NCI-H526 treated with DMSO at 0.1 percent for 48 hours (cell line): ENCODE data around the gene AMZ2.
"Not testable (repeated sequence)": the region's sequence is repeated elsewhere in the genome, so short reads cannot be mapped to it uniquely, and the experiment has no call there.

Source experiments
- DNase-seq: peaks from one replicate; lab custom pipeline; 2025; lab: John Stamatoyannopoulos, UW

The AMZ2 gene, protein sequence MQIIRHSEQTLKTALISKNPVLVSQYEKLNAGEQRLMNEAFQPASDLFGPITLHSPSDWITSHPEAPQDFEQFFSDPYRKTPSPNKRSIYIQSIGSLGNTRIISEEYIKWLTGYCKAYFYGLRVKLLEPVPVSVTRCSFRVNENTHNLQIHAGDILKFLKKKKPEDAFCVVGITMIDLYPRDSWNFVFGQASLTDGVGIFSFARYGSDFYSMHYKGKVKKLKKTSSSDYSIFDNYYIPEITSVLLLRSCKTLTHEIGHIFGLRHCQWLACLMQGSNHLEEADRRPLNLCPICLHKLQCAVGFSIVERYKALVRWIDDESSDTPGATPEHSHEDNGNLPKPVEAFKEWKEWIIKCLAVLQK

DNA sequence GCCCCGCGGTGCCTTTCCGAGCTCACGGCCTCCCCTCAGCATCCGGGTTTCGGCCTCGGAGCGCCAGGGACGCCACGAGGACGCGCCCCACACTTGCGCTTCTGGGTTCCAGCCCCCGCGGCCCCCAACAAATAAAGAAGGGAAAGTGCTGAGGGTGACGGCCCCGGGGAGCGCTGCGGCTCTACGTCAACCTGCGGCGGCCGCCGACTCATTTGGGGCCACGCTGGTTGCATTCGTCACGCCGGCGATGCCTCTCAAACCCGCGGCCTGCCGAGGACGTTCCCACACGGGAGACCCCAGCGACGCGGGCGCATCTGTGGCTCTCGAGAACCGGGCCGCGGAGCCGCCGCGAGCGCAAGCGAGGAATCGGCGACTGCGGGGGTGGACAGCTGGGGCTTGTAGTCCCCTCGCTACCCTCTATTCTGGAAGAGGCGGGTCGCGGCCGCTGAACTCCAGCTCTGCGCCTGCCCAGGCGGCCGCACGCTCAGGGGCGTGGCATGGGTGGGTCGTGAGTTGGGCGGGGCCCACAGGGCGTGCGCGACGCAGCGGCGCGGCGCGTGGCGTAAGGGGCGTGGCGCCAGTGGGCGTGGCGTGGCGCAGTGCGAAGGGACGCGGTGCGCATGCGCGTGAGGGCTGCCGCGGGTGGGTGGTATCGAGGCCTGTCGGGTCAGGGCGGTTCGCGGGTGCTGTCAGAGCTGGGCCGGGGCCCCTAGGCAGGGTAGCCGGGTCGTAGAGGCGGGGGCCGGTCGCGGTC lies at the start of gene AMZ2:
Gene AMZ2 (plus strand): TSS at position 599 of the 754 bp plus-strand sequence. CDS start 2,145 bp downstream, outside the sequence.
- DNase-seq: peak; percentile 66

DNA sequence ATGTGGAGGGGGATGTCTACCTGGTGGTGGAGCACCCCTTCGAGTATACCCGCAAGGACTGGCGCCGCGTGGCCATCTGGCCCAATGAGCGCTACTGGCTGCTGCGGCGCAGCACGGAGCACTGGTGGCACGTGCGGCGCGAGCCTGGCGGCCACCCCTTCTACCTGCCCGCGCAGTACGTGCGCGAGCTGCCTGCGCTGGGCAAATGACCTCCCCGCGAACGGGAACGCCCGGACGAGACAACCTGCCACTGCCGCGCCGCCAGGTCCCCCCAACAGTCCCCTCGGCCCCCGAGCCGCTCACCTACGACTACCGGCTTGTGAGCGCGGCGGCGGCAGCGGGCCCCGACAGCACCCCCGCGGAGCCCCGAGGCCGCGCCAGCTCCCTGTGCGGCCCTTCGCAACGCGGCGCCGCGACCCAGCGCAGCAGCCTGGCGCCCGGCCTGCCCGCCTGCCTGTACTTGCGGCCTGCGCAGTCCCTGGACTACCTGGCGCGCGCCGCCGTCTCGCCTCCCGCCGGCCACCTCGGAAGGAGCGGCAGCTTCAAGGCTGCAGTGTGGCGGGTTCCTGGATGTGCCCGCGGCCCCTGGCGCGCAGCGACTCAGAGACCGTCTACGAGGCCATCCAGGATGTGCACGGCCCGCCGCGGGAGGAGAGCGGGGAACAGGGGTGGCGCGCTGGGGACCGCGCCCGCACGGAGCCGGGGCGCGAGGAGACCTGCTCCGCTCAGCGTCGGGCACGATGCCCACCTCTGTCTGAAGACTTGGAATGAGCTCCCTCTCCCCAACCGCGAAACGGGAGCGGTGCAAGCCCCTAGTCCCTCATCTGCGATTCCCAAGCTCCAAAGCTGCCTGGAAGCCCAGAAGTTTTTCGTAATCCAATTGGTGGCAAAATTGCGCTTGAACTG lies 48.7 kb upstream of the AMZ2 start:
- peak; percentile 12 for DNase-seq

DNA sequence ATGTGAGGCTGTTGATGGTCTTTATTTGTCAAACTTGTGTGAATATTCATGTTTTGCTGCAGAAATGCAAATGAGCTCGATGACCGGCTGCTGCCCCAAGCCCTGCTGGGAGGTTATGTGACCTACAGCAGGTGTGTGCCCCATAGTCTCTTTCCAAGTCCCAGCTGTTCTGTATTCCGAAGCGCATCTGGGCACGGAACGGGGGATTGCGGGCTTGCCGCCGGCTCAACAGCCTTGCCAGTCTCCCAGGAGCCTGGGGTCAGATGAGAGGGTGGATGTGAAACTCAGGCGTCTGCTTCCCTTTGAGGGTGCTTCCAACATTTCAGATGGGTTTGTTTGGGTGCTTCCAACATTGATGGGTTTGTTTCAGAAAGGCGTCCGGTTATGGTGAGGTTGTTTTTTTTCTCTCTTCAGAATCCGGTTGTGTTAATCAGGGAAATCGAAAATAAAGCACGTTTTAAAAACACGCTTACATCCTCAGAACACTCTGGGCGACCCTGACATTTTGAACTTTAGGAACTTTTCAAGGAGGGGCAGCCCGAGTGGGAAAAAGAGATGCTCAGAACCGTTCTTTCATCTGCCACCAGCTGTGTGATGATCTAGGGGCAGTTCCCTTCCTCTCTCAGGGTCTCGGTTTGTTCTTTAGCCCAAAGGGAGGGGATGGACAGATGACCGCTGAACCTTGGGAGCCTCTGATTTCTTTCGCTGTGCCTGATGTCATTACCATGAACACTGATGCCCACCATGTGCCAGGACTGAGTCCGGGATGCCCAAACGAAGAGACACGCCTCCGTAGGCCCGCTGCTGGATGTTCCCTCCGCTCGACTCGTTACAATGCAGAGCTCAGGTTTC lies 47.8 kb upstream of the AMZ2 start:
- no peak for DNase-seq

DNA sequence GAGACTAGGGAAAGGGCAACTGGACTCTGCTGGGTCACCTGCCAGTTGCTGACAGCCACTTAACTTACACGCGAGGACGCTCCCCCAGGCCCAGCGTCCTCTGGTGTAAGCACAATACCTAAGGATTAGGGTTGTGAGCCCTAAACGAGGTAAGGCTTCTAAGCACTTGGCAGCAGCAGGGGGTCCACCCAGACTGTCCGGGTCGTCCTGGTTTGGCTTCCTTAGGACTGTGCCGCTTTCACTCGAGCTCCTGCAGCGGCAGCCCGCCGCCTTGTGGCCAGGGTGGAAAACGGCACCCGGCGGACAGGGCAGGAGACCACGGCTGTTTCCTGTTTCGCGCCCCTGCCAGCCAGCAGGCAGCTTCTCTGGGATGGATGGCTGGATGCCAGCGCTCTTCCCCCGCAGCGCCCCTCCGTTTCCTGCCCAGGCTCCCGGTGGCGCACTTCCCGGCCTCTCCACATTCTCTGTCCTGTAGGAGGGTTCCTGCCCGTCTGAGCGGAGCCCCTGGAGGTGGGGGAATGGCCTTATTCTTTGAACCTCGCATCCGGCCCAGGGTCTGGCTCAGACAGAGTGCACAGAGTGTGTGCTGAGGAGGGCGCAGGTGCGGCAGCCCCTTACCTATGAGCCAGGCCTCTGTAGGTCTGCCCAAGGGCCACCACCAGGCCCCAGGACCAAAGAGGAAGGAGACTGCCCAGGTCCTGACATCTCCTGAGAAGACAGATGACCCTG lies 47.0 kb upstream of the AMZ2 start:
- DNase-seq: peak; percentile 61

DNA sequence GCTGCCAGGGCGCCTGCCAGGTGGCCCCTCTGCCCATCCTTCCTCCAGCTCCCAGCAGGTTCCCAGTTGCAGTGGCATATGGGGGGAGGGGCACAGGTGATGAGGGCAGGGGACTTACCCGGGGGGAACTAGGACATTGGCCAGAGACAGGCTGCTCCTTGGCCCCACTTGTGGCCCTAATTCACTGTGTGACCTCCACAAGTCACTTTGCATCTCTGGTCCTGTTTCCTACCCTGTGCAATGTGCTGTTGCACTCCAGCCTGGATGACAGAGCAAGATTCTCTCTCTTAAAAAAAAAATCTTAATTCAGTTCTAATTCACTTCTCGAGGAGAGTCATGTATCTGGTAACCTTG lies 46.4 kb upstream of the AMZ2 start:
- DNase-seq: not testable (repeated sequence)

DNA sequence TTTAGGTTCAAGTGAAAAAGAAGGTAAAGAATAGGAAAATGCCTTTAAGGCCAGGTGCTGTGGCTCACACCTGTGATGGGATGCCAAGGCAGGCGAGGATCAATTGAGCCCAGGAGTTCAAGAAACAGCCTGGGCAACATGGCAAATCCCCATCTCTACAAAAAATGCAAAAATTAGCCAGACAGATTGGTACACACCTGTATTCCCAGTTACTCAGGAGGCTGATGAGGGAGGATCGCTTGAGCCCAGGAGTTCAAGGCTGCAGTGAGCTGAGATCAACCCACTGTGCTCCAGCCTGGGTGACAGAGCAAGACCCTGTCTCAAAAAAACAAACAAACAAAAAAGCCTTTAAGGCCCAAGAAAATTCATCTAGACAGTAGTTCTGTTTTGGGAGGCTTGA lies 45.5 kb upstream of the AMZ2 start:
- not testable (repeated sequence) for DNase-seq

DNA sequence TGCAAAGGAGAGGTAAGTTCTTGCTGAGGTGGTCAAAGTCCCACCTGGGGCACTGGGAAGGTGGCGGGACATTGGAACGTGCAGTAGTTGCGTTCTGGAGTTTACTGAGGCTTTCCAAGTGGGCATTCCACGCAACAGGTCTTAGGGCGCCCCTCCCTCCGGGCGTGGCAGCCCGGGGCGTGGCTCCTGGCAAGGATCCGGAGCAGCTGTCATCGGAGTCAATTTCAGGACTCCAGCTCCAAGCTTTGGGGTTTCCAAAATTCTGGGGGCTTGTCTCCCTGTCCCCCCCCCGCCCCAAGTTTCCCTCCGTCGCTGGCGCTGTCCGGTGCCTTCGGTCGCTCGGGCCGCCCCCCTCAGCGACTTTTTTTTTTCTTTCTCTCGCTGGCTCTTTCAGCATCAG lies 43.1 kb upstream of the AMZ2 start:
- DNase-seq: no peak

DNA sequence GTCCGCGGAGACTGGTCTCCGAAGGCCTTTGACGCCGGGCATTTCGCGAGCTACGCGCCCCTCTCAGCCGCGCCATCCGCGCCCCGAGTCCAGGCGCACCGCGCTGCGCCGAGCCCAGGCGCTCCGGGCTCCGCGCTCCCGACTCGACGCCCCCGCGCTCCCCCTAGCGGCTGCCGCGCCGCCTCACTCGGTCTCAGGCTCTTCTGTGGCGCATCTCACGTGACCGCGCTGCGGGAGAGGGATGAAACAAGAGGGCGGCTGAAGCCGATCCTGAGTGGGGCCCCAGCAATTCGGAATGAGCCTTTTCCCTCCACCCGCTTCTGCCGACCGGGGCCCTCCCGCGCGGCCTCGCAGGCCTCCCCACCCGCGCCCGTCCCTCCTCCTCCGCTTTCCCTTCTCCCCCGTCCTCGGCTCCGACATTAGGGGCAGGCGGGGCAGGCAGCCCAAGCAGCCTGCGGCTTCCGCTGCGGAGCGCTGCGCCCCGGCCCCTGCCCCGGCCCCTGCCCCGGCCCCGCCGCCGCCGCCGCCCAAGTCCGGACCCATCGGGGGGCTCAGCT lies 42.5 kb upstream of the AMZ2 start:
- peak; percentile 79 for DNase-seq

DNA sequence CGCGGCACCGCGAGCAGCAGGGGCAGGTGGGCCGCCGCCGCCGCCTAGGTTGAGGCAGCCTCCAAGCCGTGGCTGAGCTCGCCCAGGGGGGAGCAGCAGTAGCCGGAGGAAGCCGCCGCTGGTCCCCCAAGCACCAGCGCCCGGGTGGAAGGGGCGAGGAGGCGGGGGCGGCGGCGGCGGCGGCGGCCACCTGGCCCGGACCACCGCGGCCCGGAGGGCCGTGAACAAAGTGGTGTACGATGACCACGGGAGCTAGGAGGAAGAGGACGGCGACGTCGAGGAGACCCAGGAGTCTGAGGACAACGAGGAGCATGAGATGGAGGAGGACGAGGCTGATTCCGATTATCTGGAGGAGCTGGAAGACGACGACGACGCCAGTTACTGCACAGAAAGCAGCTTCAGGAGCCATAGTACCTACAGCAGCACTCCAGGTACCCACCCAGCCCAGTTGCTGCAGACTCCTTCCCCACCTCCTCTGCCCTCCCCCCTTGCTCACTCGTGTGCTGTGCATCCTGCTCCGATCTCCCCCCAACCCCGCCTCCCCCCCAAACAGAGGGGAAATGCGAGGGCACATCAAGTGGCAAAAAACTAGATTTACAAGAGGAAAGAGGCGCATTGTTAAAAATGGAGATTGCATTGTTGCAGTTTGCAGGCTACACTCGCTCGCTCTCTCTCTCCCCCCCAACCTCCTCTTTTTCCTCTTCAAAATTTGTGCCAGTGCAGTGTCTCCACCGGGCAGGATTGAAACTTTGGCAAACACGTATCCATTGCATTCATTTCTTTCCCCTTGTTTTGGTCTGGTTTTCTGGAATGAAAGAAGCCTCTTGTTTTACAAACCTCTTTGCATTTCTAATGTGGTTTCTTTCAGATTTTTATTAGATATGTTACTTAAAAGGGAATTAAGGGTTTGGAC lies 41.8 kb upstream of the AMZ2 start:
- DNase-seq: peak; percentile 29

DNA sequence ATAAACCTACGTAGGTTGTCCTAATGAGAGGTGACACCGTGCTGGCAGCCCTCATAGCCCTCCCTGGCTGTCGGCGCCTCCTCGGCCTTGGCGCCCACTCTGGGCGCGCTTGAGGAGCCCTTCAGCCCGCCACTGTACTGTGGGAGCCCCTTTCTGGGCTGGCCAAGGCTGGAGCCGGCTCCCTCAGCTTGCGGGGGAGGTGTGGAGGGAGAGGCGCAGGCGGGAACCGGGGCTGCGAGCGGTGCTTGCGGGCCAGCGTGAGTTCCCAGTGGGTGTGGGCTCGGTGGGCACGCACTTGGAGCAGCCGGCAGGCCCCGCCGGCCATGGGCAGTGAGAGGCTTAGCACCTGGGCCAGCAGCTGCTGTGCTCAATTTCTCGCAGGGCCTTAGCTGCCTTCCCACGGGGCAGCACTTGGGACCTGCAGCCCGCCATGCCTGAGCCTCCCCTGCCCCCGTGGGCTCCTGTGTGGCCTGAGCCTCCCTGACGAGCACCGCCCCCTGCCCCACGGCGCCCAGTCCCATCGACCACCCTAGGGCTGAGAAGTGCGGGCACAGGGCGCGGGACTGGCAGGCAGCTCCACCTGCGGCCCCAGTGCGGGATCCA lies 40.1 kb upstream of the AMZ2 start:
- DNase-seq: no peak

DNA sequence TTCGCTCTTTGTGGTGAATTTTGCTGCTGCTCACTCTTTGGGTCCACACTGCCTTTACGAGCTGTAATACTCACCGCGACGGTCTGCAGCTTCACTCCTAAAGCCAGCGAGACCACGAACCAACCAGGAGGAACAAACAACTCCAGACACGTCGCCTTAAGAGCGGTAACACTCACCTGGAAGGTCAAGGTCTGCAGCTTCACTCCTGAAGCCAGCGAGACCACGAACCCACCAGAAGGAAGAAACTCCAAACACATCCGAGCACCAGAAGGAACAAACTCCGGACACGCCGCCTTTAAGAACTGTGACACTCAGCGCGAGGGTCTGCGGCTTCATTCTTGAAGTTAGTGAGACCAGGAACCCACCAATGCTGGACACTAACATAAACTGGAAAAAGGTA lies 39.2 kb upstream of the AMZ2 start:
- DNase-seq: not testable (repeated sequence)

DNA sequence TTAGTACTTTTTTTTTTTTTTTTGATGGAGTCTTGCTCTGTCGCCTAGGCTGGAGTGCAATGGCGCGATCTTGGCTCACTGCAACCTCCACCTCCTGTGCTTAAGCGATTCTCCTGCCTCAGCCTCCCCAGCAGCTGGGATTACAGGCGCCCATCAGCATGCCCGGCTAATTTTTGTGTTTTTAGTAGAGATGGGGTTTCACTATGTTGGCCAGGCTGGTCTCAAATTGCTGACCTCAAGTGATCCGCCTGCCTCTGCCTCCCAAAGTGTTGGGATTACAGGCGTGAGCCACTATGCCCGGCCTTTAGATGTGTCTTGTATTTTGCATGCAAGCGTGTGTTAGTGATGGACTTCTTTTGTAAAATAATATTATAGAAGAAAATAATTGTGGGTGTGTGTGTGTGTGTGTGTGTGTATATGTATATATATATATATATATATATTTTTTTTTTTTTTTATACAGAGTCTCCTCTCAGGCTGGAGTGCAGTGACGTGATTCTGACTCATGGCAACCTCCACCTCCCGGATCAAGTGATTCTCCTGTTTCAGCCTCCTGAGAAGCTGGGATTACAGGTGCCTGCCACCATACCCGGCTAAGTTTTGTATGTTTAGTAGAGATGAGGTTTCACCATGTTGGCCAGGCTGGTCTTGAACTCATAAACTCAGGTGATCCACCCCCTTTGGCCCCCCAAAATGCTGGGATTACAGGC lies 38.5 kb upstream of the AMZ2 start:
- not testable (repeated sequence) for DNase-seq

DNA sequence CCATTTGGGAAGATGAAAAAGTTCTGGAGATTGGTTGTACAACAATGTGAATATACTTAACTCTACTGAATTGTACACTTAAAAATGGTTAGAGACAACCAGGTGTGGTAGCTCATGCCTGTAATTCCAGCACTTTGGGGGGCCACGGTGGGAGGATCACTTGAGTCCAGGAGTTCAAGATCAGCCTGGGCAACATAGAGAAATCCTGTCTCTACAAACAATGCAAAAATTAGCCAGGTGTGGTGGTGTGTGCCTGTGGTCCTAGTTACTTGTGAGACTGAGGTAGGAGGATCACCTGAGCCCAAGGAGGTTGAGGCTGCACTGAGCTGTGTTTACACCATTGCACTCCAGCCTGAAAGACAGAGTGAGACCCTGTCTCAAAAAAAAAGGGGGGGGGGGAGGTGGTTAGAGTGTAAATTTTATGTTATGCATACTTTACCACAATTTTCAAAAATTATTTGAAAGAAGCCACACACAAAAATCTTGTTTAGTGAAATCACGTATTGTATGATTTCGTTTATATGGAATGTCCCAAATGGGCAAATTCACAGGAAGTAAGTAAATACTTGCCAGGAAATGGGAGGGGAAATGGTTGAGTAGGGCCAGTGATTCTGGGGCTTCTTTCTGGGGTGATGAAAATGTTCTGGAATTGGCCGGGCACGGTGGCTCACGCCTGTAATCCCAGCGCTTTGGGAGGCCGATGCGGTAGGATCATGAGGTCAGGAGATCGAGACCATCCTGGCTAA lies 37.1 kb upstream of the AMZ2 start:
- DNase-seq: no peak

DNA sequence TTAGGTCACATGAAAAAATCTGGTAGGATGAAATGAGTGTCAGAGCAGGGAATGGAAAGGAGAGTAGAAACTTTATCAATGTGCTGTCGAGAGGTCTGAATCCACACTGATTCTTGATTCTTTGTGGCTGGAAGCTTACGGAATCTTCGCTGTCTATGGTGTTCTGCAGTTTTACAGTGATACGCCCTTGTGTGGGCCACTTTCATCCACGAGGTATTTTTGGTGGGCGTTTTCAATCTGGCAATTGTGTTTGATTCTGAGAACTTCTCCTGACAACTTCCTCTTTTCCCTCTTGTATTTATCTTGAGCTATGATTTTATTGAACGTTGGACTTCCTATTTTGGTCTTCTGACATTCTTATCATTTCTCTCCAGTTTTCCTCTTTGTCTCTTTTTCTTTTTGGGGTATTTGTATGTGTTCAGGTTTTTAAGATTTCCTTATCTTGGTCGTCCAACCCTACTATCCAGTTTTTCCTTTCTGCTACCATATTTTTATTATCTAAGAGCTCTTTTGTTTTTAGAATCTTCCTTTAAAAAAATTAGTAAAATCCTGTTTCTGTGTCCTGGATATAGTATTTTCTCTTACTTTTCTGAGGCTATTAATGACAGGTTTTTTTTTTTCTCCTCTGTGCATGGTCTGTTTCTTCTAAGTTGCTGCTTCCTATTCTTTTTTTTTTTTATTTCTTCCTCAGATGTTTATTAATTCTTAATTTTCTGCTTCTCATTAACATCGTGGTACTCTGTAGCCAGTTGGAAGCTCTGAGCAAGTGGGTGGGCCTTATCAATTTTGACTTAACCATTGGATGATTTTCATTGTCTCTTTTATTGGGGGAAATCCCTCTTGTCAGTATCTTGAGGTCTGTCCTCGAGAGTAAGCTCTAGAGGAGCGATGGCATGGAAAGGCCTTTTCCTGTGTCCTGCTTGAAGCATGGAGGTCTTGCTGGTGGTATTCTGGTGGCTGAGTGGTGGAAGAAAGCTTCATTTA lies 34.1 kb upstream of the AMZ2 start:
- DNase-seq: not testable (repeated sequence)

DNA sequence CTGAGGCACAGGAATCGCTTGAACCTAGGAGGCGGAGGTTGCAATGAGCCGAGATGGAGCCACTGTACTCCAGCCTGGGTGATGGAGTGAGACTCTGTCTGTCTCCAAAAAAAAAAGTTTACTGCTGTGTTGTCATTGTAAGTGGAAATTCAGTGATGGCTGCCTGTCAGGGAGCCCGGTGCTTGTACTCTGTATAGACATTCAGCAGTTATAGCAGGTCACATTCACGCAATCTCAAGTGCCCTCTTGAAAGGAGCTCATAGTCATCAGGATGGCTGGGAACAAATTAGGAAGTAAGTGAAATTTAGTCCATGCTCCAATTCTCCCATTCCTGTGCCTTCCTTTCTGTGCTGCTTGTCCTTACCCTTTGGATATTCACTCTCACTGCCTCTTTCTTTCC lies 32.4 kb upstream of the AMZ2 start:
- DNase-seq: not testable (repeated sequence)

DNA sequence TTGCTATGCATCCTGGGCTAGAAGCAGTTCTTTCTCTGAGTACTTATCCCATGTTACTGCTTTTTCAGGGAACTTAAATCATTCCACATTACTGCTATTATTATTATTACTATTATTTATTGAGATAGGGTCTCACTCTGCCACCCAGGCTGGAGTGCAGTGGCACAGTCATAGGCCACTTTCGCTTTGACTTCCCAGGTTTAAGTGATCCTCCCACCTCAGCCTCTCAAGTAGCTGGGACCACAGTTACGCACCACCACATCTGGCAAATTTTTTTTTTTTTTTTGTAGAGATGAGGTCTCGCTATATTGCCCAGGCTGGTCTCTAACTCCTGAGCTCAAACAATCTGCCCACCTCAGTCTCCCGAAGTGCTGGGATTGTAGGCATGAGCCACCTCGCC lies 28.4 kb upstream of the AMZ2 start:
- not testable (repeated sequence) for DNase-seq
